ENCODE measurements around the gene GRAMD1A. TPM values are rescaled to one million over a fixed set of nuclear protein-coding genes. Genes with fewer than 3 reads are reported as not detected.
A peak's percentile ranks its signal among the peaks of the same experiment; 100 is the strongest.

GRAMD1A gene
- total RNA-seq, 3 donors from 2014 or later, result 30.6 to 56.0 (median 38.6) TPM

GRCh38 chr19:35015270-35015953 lies 15.3 kb downstream of the GRAMD1A start:
- Histone ChIP-seq H3K36me3 (peaks cover 9% of the 10 kb centered on the region), H3K9me3 (no peaks in the 10 kb centered on the region), H3K27me3 (no peaks in the 10 kb centered on the region), H3K4me3 (no peak overlapping the region), H3K27ac (peak overlapping the region in 1 of 2 donors; percentile 8), H3K4me1 (peaks cover 0 to 6% of the 10 kb centered on the region in 2 donors)
- TF ChIP-seq POLR2AphosphoS5 (IDR thresholded peaks at IDR 0.05) (no peak), POLR2A (IDR thresholded peaks at IDR 0.05) (no peak), CTCF (IDR thresholded peaks at IDR 0.05) (no peak)
- DNase-seq (ENCODE audit: low spot score in 2 of 2), result no peak
- intact Hi-C loops (cut with DNase I; ENCODE audit: low total_unique reads), result loop anchor here (10.0 kb wide), 1 partner anchor 1841 kb away; no protein-coding TSS in a partner anchor

- Histone ChIP-seq H3K9me3 (no peaks in the 10 kb centered on the region), H3K27ac (peak overlapping the region in 1 of 2 donors; percentile 8), H3K4me1 (peaks cover 0 to 6% of the 10 kb centered on the region in 2 donors), H3K27me3 (no peaks in the 10 kb centered on the region), H3K4me3 (no peak overlapping the region), H3K36me3 (peaks cover 9% of the 10 kb centered on the region)
- no peak for TF ChIP-seq POLR2AphosphoS5 (IDR thresholded peaks at IDR 0.05)
- no peak for TF ChIP-seq POLR2A (IDR thresholded peaks at IDR 0.05)
- no peak for TF ChIP-seq CTCF (IDR thresholded peaks at IDR 0.05)
- no peak for DNase-seq (ENCODE audit: low spot score in 2 of 2)
- intact Hi-C loops (cut with DNase I; ENCODE audit: low total_unique reads), result loop anchor here (10.0 kb wide), 1 partner anchor 1841 kb away; no protein-coding TSS in a partner anchor
Observed at GRCh38 chr19:35015954-35016351, 15.8 kb downstream of the GRAMD1A start.

- DNase-seq (ENCODE audit: low spot score in 2 of 2), result no peak
- no peak overlapping the region for H3K4me3 ChIP-seq
- H3K36me3 ChIP-seq, result peaks cover 9% of the 10 kb centered on the region
- no peaks in the 10 kb centered on the region for H3K9me3 ChIP-seq
- no peaks in the 10 kb centered on the region for H3K27me3 ChIP-seq
- H3K4me1 ChIP-seq, result peaks cover 0 to 6% of the 10 kb centered on the region in 2 donors
- no peak overlapping the region for H3K27ac ChIP-seq
- intact Hi-C loops (cut with DNase I; ENCODE audit: low total_unique reads), result loop anchor here (10.0 kb wide), 1 partner anchor 1843 kb away; no protein-coding TSS in a partner anchor
- TF ChIP-seq POLR2A (IDR thresholded peaks at IDR 0.05), result no peak
- TF ChIP-seq POLR2AphosphoS5 (IDR thresholded peaks at IDR 0.05), result no peak
- TF ChIP-seq CTCF (IDR thresholded peaks at IDR 0.05), result no peak
Observed at GRCh38 chr19:35017507-35017906, 17.4 kb downstream of the GRAMD1A start.

GRCh38 chr19:35018379-35018778 lies 18.3 kb downstream of the GRAMD1A start:
- Histone ChIP-seq H3K36me3 (peaks cover 9% of the 10 kb centered on the region), H3K27me3 (no peaks in the 10 kb centered on the region), H3K27ac (no peak overlapping the region), H3K4me1 (no peaks in the 10 kb centered on the region), H3K9me3 (no peaks in the 10 kb centered on the region), H3K4me3 (no peak overlapping the region)
- no peak for DNase-seq (ENCODE audit: low spot score in 2 of 2)
- intact Hi-C loops (cut with DNase I; ENCODE audit: low total_unique reads), result loop anchor here (10.0 kb wide), 1 partner anchor 1844 kb away; no protein-coding TSS in a partner anchor
- TF ChIP-seq CTCF (IDR thresholded peaks at IDR 0.05), result no peak
- TF ChIP-seq POLR2AphosphoS5 (IDR thresholded peaks at IDR 0.05), result no peak
- no peak for TF ChIP-seq POLR2A (IDR thresholded peaks at IDR 0.05)

GRCh38 chr19:35019144-35019543 lies 19.0 kb downstream of the GRAMD1A start:
- DNase-seq (ENCODE audit: low spot score in 2 of 2), result no peak
- Histone ChIP-seq H3K4me3 (no peak overlapping the region), H3K9me3 (no peaks in the 10 kb centered on the region), H3K4me1 (no peaks in the 10 kb centered on the region), H3K27ac (no peak overlapping the region), H3K27me3 (no peaks in the 10 kb centered on the region), H3K36me3 (peaks cover 9% of the 10 kb centered on the region)
- intact Hi-C loops (cut with DNase I; ENCODE audit: low total_unique reads), result loop anchor here (10.0 kb wide), 1 partner anchor 1844 kb away; no protein-coding TSS in a partner anchor
- TF ChIP-seq POLR2A (IDR thresholded peaks at IDR 0.05) (no peak), CTCF (IDR thresholded peaks at IDR 0.05) (no peak), POLR2AphosphoS5 (IDR thresholded peaks at IDR 0.05) (no peak)

Measured in breast epithelium (tissue), 4 donors.